SU-DHL-6 (cell line): ENCODE results near the gene FOXP4.

Experiments used
- EZH2phosphoT487 ChIP-seq: fragments of 200-600 bp; sonication (generic), shearing (Covaris generic); conservative IDR thresholded peaks from 2 replicates; pipeline ENCODE4 v1.6.1; 2018; ENCODE audit warnings: mild to moderate bottlenecking, antibody characterized with exemption, low read length, moderate library complexity, mixed read lengths
- TF ChIP-seq, protein P1 (sequence below): fragments of 200-600 bp; sonication (generic); IDR thresholded peaks from one replicate; pipeline ENCODE4 v1.5.1; 2017; ENCODE audit warnings: antibody characterized with exemption, mild to moderate bottlenecking, low read length, moderate library complexity; ENCODE audit not compliant: insufficient read depth, poor library complexity, severe bottlenecking

DNA sequence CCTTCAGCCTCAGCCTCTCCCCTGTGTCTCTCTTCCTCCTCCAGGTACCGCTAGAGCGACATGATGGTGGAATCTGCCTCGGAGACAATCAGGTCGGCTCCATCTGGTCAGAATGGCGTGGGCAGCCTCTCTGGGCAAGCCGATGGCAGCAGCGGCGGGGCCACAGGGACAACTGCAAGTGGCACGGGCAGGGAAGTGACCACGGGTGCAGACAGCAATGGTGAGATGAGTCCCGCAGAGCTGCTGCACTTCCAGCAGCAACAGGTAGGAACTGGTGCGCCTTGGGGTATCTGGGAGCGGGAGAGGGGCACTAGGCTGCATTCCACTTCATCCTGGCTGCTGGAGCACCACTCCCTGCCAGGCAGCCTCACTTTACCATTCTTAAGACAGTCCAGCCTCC is 19.5 kb downstream of the FOXP4 start:
- TF ChIP-seq, protein P1, sequence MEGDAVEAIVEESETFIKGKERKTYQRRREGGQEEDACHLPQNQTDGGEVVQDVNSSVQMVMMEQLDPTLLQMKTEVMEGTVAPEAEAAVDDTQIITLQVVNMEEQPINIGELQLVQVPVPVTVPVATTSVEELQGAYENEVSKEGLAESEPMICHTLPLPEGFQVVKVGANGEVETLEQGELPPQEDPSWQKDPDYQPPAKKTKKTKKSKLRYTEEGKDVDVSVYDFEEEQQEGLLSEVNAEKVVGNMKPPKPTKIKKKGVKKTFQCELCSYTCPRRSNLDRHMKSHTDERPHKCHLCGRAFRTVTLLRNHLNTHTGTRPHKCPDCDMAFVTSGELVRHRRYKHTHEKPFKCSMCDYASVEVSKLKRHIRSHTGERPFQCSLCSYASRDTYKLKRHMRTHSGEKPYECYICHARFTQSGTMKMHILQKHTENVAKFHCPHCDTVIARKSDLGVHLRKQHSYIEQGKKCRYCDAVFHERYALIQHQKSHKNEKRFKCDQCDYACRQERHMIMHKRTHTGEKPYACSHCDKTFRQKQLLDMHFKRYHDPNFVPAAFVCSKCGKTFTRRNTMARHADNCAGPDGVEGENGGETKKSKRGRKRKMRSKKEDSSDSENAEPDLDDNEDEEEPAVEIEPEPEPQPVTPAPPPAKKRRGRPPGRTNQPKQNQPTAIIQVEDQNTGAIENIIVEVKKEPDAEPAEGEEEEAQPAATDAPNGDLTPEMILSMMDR: no peak
- TF ChIP-seq EZH2phosphoT487: no peak
